HG02763 (cell line): ENCODE measurements around the gene WFIKKN1.

Source experiments
- ATAC-seq: cut with Tn5 transposase; IDR thresholded peaks from one replicate; pipeline ENCODE4 v1.9.1; 2021; ENCODE audit warnings: mild to moderate bottlenecking, moderate library complexity; ENCODE audit not compliant: unreplicated experiment

Gene WFIKKN1

GRCh38 chr16:671353-672131 lies 40.8 kb downstream of the WFIKKN1 start:
- ATAC-seq, result no peak

- no peak for ATAC-seq
Measured at GRCh38 chr16:672371-672770, 41.6 kb downstream of the WFIKKN1 start.

- ATAC-seq, result no peak
Measured at GRCh38 chr16:672851-673250, 42.1 kb downstream of the WFIKKN1 start.

GRCh38 chr16:673399-673991 lies 42.7 kb downstream of the WFIKKN1 start:
- ATAC-seq, result no peak

- ATAC-seq, result no peak
Measured at GRCh38 chr16:674214-674881, 43.6 kb downstream of the WFIKKN1 start.

- no peak for ATAC-seq
Measured at GRCh38 chr16:674968-675883, 44.4 kb downstream of the WFIKKN1 start, which contains the start of gene RHBDL1. Gene RHBDL1 (plus strand): TSS chr16:675671. CDS start chr16:675791, 120 bp downstream.

- no peak for ATAC-seq
Measured at GRCh38 chr16:675884-676564, 45.2 kb downstream of the WFIKKN1 start.

- no peak for ATAC-seq
Measured at GRCh38 chr16:676565-676902, 45.7 kb downstream of the WFIKKN1 start.

GRCh38 chr16:676913-677312 lies 46.1 kb downstream of the WFIKKN1 start:
- no peak for ATAC-seq

- ATAC-seq, result no peak
Measured at GRCh38 chr16:677316-678190, 46.8 kb downstream of the WFIKKN1 start.

- no peak for ATAC-seq
Measured at GRCh38 chr16:678209-678857, 47.5 kb downstream of the WFIKKN1 start.

- ATAC-seq, result no peak
Measured at GRCh38 chr16:678858-679813, 48.4 kb downstream of the WFIKKN1 start.

GRCh38 chr16:679814-680624 lies 49.2 kb downstream of the WFIKKN1 start, which contains the start of gene STUB1:
Gene STUB1 (plus strand): TSS chr16:680410. CDS start chr16:680526, 116 bp downstream.
- peak; percentile 36 for ATAC-seq

- no peak for ATAC-seq
Measured at GRCh38 chr16:680625-680945, 49.8 kb downstream of the WFIKKN1 start.

GRCh38 chr16:680967-681745 lies 50.4 kb downstream of the WFIKKN1 start:
- no peak for ATAC-seq

- no peak for ATAC-seq
Measured at GRCh38 chr16:681746-682427, 51.1 kb downstream of the WFIKKN1 start.
